Stromal cell of bone marrow (primary cell): ENCODE measurements around the gene DRC7.
"Not testable (repeated sequence)": the region's sequence is repeated elsewhere in the genome, so short reads cannot be mapped to it uniquely, and the experiment has no call there.

Experiments
- DNase-seq: peaks from one replicate; pipeline ENCODE4 v3.0.0-alpha.2; 2012; ENCODE audit warnings: low read depth

Gene DRC7

DNA sequence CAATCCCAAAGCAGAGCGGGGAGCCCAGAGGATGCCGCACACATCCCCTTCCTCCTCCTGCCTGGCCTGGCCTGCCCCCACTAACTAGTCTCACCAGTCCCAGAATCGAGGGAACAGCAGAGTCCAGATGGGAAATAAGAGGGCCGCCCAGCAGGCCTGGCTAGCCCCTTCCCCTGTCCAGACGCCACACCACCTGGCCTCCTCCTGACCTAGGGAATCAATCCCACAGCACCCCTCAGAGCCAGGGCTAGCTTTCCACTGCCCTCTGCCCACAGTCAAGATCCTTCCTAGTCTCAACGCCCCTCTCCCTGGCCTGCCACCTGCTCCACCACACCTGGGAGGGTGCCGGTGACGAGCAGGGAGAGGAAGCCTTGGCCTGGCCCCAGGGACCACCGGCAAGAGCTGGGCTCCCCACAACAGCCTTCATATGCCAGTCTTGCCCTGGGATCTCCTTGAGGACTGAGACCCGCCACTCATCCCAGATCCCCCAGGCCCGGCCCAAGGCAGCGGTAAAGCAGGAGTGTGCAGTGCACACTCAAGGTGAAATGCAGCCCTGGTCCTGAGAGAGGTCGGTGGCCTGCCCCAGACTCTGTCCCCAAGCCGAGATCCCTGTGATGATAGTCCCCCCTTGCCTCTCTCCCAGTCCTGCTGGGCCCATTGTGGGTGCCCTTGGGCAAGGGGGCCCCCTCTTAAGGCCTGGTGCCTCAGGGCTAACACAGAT lies 68.8 kb downstream of the DRC7 start:
- DNase-seq = no peak

- no peak for DNase-seq
These were observed 69.4 kb downstream of the DRC7 start for GRCh38 chr16:57764006-57764340.

DNA sequence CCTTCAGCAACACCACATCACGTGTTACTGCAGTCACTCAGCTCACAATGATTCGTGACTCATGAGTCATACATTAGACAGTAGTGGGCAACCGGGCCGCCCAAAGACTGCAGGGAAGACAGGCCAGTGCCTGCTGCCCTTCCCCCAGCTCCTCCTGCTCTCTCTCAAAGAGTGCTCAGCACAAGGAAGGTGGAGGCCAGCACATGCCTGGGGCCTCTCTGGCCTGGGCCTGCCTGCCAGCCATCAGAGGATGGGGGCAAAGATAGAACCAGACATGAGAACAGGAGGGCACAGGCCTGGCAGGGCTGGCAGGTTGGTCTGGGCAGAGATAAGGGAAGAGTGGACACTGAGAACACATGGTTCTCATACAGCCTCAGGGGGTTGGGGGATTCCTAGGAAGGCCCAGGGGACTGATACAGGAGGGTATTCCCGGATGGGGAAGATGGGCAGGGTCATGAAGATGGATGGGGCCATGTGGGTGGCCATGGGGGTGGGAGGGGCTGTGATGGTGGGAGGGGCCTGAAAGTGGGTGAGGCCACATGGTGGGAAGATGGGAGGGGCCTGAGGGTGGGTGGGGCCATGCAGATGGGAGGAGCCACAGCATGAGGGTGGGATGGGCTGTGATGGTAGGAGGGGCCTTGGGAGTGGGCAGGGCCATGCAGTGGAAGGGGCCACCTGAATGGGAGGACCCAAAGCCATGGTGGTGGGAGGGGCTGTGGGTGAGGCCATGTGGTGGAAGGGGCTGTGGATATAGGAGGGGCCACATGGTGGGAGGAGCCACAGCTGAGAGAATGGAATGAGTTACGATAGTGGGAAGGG lies 69.9 kb downstream of the DRC7 start:
- DNase-seq = peak; percentile 76

DNA sequence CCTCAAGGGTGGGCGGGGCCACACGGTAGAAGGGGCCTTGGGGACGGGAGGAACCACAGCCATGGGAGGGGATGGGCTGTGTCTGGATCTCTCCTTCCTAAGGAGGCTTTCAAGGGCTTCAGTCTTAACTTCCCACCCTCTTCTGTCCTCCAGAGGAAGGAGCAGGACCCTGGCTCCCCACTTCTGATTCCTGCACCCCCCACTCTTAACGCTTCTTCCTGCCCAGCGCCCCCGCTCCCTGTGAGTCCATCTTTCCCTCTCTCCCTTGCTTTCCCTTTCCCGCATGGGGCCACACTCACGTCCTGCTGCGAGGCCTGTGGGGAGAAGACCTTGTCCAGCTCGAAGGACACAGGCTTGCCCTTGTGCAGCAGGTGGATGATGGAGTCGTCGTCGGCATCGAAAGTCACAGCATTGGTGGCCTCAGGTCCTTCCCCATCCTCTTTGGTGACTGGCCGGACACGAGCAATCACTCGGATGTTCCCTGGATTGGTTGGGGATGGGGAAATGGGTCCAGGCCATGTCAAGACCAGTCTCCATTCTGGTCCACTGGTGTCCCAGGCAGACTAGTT lies 70.6 kb downstream of the DRC7 start:
- DNase-seq = no peak

- no peak for DNase-seq
These were observed 72.2 kb downstream of the DRC7 start for GRCh38 chr16:57766714-57767348.

DNA sequence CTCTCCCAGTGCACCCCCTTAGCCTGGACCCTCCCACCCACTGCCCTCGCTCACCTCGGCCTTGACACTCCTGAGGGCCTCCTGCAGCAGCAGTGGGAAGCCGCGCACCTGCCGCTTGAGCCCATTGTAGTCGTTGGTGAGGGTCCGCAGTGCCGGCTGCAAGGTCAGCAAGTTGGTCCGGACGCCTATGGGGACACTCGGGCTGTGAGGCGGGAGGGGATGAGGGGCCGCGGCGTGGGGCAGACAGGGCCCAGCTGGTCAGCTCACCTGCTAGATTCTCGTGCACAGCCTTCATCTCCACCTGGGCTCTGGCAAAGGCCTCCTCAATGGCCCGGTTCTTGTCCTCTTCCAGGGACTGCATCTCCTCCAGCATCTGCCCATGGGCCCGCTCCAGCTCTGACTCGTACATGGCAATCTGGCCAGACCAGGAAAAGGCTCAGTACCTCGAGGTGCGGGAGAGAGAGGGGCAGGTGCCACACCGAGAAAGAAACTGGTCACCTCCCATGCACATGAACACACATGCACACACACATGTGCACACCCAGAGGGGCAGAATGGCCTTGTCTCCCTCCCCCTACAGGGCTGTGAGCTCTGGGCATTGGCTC lies 75.0 kb downstream of the DRC7 start:
- no peak for DNase-seq

GRCh38 chr16:57770361-57770760 lies 75.8 kb downstream of the DRC7 start:
- DNase-seq = no peak

- DNase-seq = no peak
These were observed 76.7 kb downstream of the DRC7 start for GRCh38 chr16:57771141-57771785.

DNA sequence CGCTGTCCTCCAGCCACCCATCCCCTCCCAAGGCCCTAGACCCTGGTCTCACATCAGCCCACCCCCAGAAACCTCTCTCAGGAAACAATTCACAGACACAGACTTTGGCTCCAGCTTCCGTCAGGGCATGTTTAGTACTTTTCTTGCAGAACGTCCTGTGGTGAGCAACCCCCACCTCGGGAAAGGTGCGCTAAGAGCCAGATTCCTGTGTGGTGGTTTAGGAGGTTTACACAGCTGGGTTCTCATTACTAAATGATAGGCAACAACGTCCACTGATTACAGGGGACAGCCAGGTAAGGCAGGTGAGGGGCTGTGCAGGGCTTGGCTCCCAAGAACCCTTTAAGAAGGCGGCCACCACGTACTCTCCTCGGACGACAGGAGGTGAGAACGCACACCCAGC lies 78.4 kb downstream of the DRC7 start:
- DNase-seq = no peak

DNA sequence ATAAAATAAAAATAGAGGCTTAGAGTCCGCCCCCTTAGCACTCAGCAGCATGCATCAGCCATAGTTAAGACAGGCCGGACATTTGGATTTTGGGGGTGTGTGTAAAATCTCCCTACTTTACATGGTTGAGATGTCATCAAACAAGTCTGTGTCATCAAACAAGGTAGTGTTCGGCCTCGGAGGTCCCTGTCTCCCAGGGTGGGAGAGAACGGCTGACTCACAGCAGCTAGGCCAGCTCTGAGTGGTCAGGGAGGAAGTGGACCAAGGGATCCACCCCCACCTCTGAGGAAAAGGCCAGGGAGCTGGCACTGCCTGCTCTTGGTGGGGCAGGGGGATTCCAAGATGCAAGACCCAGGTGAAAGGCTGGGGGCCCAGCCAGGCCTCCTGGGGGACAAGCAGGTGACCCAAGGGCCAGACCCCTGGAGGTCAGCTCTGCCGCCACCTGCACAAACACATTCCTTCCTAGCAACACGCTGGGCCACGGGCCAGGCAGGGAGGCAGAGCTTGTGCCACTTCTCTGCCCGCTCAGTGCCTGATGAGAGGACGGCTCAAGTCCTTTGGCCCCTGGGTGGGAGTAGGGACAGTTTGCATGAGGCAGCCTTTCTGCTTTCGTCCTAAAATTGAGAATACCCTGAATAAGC lies 79.2 kb downstream of the DRC7 start:
- DNase-seq = no peak

DNA sequence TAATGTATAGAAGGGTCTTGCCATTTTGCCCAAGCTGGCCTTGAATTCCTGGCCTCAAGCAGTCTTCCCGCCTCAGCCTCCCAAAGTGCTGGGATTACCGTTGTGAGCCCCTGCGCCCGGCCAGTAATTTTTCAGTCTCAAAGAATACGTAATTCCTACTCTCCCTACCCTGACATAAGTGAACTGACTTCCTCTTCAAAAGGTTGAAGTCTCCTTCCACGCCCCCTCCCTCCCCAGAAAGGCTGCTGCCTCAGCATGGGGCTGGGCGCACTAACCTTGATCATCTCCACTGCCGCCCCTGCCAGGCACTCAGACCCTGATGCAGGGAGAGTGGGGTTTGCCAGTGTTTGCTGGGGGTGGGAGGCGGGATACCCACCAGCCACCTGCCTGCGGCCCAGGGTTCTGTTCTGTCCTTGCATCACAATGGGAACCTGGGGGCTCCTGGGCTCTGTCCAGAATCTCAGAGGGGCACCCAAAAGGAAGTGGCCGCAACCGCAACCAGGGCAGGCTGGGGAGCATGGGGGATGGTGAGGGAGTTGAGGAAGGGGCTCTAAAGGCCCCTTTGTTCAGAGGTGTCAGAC lies 80.2 kb downstream of the DRC7 start:
- no peak for DNase-seq

DNA sequence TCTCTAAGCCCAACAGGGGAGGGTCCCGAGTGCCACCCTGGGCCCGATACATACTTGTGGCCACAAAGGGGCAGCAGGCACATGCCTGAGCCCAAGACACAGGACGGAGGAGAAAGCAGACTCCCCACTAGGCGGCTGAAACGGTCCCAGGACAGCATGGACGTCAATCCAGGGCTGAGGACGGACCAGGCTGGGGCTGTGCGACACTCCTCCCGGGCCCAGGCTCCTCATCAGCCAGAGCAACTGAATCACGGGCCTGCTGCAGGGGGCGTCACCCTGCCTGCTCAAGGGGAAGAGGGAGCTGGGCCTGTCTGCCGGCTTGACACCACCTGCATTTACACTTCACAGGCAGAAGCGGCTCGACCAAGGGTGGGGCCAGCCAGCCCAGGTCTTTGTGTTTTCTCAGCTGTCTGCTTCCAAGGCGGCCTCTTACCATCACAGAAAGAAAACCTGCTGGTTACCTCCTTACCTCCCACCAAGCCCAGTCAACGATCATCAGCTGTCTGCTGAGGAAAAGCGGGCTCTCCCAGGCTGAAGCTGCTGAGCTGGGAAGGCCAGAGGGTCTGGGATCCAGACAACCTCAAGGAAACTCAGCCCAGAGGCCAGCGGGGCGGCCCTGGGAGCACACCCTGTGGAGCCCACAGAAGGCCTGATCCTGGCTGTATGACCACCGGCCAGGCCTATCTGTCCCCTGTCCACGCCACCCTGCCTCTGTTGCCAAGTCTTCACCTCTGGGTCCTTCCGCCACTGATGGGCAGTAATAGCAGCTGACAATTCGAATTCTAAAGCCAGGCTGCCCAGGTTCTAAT lies 81.3 kb downstream of the DRC7 start:
- no peak for DNase-seq

DNA sequence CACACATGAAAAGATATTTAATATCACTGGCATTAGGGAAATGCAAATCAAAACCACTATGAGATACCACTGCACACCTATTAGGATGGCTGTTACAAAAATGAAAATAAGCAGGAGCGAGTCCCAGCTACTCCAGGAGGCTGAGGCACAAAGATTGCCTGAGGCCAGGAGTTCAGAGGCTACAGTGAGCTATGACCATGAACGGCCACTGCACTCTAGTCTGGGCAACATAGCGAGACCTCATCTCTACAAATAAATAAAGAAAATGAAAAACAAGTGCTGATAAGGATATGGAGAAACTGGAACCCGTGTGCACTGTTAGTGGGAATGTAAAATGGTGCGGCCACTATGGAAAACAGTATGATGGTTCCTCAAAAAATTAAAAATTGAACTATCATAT lies 84.1 kb downstream of the DRC7 start:
- DNase-seq = no peak

DNA sequence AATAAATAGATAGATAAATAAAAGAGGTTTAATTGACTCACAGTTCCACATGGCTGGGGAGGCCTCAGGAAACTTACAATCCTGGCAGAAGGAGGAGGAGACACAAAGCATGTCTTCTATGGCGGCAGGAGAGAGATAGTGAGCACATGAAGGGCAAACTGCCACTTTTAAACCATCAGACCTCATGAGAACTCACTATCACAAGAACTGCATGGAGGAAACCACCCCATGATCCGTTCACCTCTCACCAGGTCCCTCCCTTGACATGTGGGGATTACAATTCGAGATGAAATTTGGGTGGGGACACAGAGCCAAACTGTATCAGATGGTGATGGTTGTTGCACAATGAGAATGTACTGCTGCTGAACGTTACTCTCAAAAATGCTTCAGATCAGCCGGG lies 85.2 kb downstream of the DRC7 start:
- DNase-seq = not testable (repeated sequence)

DNA sequence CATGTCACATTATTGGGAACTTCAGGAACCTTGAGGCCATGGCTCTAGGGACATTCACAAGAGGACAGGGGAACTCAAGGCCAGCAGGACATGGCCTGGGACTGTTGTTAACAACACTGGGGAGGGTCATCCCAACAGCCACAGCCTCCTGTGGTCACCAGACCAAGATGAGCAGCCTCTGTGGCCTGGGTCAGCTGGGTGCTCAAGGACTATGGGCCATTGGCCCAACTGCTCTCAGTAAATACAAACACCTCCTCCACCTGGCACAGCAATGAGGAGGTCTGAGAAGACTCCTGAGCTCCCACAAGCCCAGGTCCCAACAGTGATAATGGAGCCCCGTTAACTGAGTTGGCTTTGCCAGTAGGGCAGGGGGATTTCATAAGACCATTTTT lies 86.7 kb downstream of the DRC7 start:
- no peak for DNase-seq
